HepG2 (cell line): Measurements from ENCODE around the gene PDLIM7. TPM values are rescaled to one million over a fixed set of nuclear protein-coding genes. Genes with fewer than 3 reads are reported as not detected.
A peak's percentile ranks its signal among the peaks of the same experiment; 100 is the strongest.

Source experiments
- ATAC-seq: fragments of 200-7000 bp; cut with Tn5 transposase; 3 replicates; pipeline ENCODE4 v1.9.1; 2020; ENCODE audit warnings: mild to moderate bottlenecking, moderate library complexity
- BruUV-seq: library from RNA; stranded (reverse); fragments of 400-500 nt; replicated peaks from 2 replicates; lab custom pipeline; 2021; lab: Mats Ljungman, UMichigan
- CTCF ChIA-PET: fragments of 300-600 bp; formaldehyde crosslinking; extraction: SDS; loops from one replicate; lab custom pipeline; 2021; ENCODE audit warnings: low total read pairs, inconsistent platforms, low intra/inter-chr PET ratio; lab: Yijun Ruan, JAX
- POLR2A ChIA-PET: fragments of 350-600 bp; sonication (Branson Sonifier 250); formaldehyde crosslinking; loops from one replicate; lab custom pipeline; 2020; ENCODE audit warnings: antibody characterized with exemption, inconsistent platforms; lab: Yijun Ruan, JAX
- DNase-seq: peaks from one replicate; pipeline ENCODE4 v3.0.0-alpha.2; 2015; ENCODE audit warnings: low spot score
- FAIRE-seq: peaks from 3 replicates; lab custom pipeline; 2011; peaks lifted over from hg19 to GRCh38; lab: Jason Lieb, UNC
- H2AFZ ChIP-seq: one replicate; pipeline ENCODE4 v1.6.1; 2011; ENCODE audit warnings: low read length, inconsistent platforms
- H3K27ac ChIP-seq: fragments of 300-600 bp; 3 replicates; pipeline ENCODE4 v1.8.0; 2011; ENCODE audit warnings: mixed run types, mild to moderate bottlenecking, mixed read lengths, low read length, inconsistent platforms; ENCODE audit not compliant: insufficient read depth; ENCODE audit errors: extremely low read length
- H3K27me3 ChIP-seq, 2 experiments: fragments of 200-600 bp in 1 of 2; 2 replicates in 1 of 2; 3 replicates in 1 of 2; pipeline versions ENCODE4 v1.6.0 to v1.8.0; 2011; ENCODE audit warnings: low read length in 2 of 2, mild to moderate bottlenecking in 2 of 2, moderate library complexity in 2 of 2, inconsistent platforms in 1 of 2; ENCODE audit not compliant: insufficient read depth in 2 of 2, control insufficient read depth in 1 of 2
- H3K36me3 ChIP-seq, 2 experiments: fragments of 200-600 bp in 1 of 2; replicated peaks in 1 of 2; 2 replicates in 1 of 2; 3 replicates in 1 of 2; pipeline versions ENCODE4 v1.5.1 to v1.8.0; 2011; ENCODE audit warnings: low read length in 2 of 2, inconsistent platforms in 1 of 2; ENCODE audit not compliant: insufficient read depth in 2 of 2, control insufficient read depth in 1 of 2
- H3K4me1 ChIP-seq: 2 replicates; pipeline ENCODE4 v1.5.1; 2012; ENCODE audit warnings: low read length, inconsistent platforms; ENCODE audit not compliant: insufficient read depth
- H3K4me2 ChIP-seq: 2 replicates; pipeline ENCODE4 v1.6.0; 2011; ENCODE audit warnings: low read depth, low read length, inconsistent platforms
- H3K4me3 ChIP-seq, 3 experiments: fragments of 200-600 bp in 1 of 3; sonication (generic), shearing (Covaris generic) in 1 of 3; replicated peaks in 1 of 3; 2 replicates each; pipeline ENCODE4 v1.5.1; 2011 to 2016; ENCODE audit warnings: low read length in 3 of 3, inconsistent platforms in 2 of 3, low read depth in 2 of 3, mild to moderate bottlenecking in 2 of 3, control low read depth in 1 of 3, mixed read lengths in 1 of 3; ENCODE audit not compliant: insufficient read depth in 1 of 3
- H3K79me2 ChIP-seq: one replicate; pipeline ENCODE4 v1.6.1; 2011; ENCODE audit warnings: low read length, inconsistent platforms; ENCODE audit not compliant: insufficient read depth
- H3K9ac ChIP-seq: 2 replicates; pipeline ENCODE4 v1.6.0; 2011; ENCODE audit warnings: mild to moderate bottlenecking, low read depth, low read length, inconsistent platforms; ENCODE audit not compliant: insufficient read depth
- H3K9me3 ChIP-seq: 2 replicates; pipeline ENCODE4 v1.5.1; 2012; ENCODE audit warnings: mild to moderate bottlenecking, low read length
- H4K20me1 ChIP-seq: 2 replicates; pipeline ENCODE4 v1.6.0; 2011; ENCODE audit warnings: inconsistent platforms, mild to moderate bottlenecking, low read length, moderate library complexity; ENCODE audit not compliant: insufficient read depth
- AGO2 ChIP-seq: fragments of 200-400 bp; formaldehyde crosslinking; optimal IDR thresholded peaks from 2 replicates; pipeline ENCODE3; 2017; ENCODE audit warnings: mild to moderate bottlenecking, low read depth, low read length, moderate library complexity
- ATF1 ChIP-seq: IDR thresholded peaks from 2 replicates; pipeline ENCODE4 v1.6.1; 2016; ENCODE audit warnings: mild to moderate bottlenecking, control low read depth
- CHD2 ChIP-seq: IDR thresholded peaks from 2 replicates; pipeline ENCODE4 v1.6.1; 2011; ENCODE audit warnings: low read depth, low read length, improper control_type of control experiment
- EEA1 ChIP-seq: sonication (generic); formaldehyde crosslinking; IDR thresholded peaks from 2 replicates; pipeline ENCODE4 v1.5.1; 2020; ENCODE audit warnings: mild to moderate bottlenecking, missing genetic modification reagents, borderline replicate concordance
- ELF3 ChIP-seq: IDR thresholded peaks from 2 replicates; pipeline ENCODE4 v1.6.1; 2016; ENCODE audit warnings: missing genetic modification reagents, missing compliant biosample characterization
- GLI4 ChIP-seq: sonication (generic); formaldehyde crosslinking; IDR thresholded peaks from 2 replicates; pipeline ENCODE4 v1.5.1; 2020; ENCODE audit warnings: missing genetic modification reagents, mild to moderate bottlenecking, moderate library complexity, borderline replicate concordance
- HIC2 ChIP-seq: sonication (generic); formaldehyde crosslinking; IDR thresholded peaks from 2 replicates; pipeline ENCODE4 v1.9.0; 2022; ENCODE audit warnings: low read depth, missing genetic modification reagents
- HNF1B ChIP-seq: sonication (generic); formaldehyde crosslinking; IDR thresholded peaks from 2 replicates; pipeline ENCODE4 v1.5.1; 2020; ENCODE audit warnings: mild to moderate bottlenecking, moderate library complexity, missing genetic modification reagents
- HNRNPLL ChIP-seq: fragments of 200-400 bp; formaldehyde crosslinking; IDR thresholded peaks from 2 replicates; pipeline ENCODE4 v1.6.1; 2017; ENCODE audit warnings: mild to moderate bottlenecking, low read depth, low read length; ENCODE audit not compliant: poor library complexity, severe bottlenecking
- KDM5B ChIP-seq: sonication (generic); formaldehyde crosslinking; IDR thresholded peaks from 2 replicates; pipeline ENCODE4 v1.4.0; 2020; ENCODE audit warnings: missing genetic modification reagents, mild to moderate bottlenecking, borderline replicate concordance
- MTF2 ChIP-seq: sonication (generic); formaldehyde crosslinking; IDR thresholded peaks from 2 replicates; pipeline ENCODE4 v1.5.0; 2020; ENCODE audit warnings: missing genetic modification reagents, borderline replicate concordance
- PITX1 ChIP-seq: sonication (generic); formaldehyde crosslinking; IDR thresholded peaks from 2 replicates; pipeline ENCODE4 v1.5.1; 2020; ENCODE audit warnings: mild to moderate bottlenecking, missing genetic modification reagents
- SIN3A ChIP-seq: IDR thresholded peaks from 2 replicates; pipeline ENCODE4 v1.6.1; 2011; ENCODE audit warnings: low read depth, mild to moderate bottlenecking, control low read depth, low read length, borderline replicate concordance
- SMAD9 ChIP-seq: sonication (generic); formaldehyde crosslinking; IDR thresholded peaks from 2 replicates; pipeline ENCODE4 v1.5.1; 2020; ENCODE audit warnings: mild to moderate bottlenecking, missing genetic modification reagents
- ZBTB3 ChIP-seq: sonication (generic); formaldehyde crosslinking; IDR thresholded peaks from 2 replicates; pipeline ENCODE4 v1.4.0; 2020; ENCODE audit warnings: low read depth, mild to moderate bottlenecking, moderate library complexity, missing genetic modification reagents, borderline replicate concordance
- ZMAT3 ChIP-seq: sonication (generic); formaldehyde crosslinking; conservative IDR thresholded peaks from 2 replicates; pipeline ENCODE4 v1.7.0; 2021; ENCODE audit warnings: missing genetic modification reagents
- ZNF251 ChIP-seq: sonication (generic); formaldehyde crosslinking; IDR thresholded peaks from 2 replicates; pipeline ENCODE4 v1.9.0; 2021; ENCODE audit warnings: mild to moderate bottlenecking, missing genetic modification reagents
- ZNF326 ChIP-seq: sonication (generic); formaldehyde crosslinking; IDR thresholded peaks from 2 replicates; pipeline ENCODE4 v1.4.0; 2020; ENCODE audit warnings: missing genetic modification reagents, borderline replicate concordance
- ZNF33B ChIP-seq: sonication (generic); formaldehyde crosslinking; IDR thresholded peaks from 2 replicates; pipeline ENCODE4 v1.5.1; 2020; ENCODE audit warnings: mild to moderate bottlenecking, missing genetic modification reagents
- ZNF44 ChIP-seq: sonication (generic); formaldehyde crosslinking; IDR thresholded peaks from 2 replicates; pipeline ENCODE4 v1.5.1; 2020; ENCODE audit warnings: mild to moderate bottlenecking, missing genetic modification reagents
- ZNF605 ChIP-seq: sonication (generic); formaldehyde crosslinking; IDR thresholded peaks from 2 replicates; pipeline ENCODE4 v1.8.0; 2022; ENCODE audit warnings: mild to moderate bottlenecking, missing genetic modification reagents
- ZNF777 ChIP-seq: sonication (generic); formaldehyde crosslinking; IDR thresholded peaks from 2 replicates; pipeline ENCODE4 v1.4.0; 2020; ENCODE audit warnings: missing genetic modification reagents
- WGBS: methylation state at CpG from one replicate; pipeline ENCODE4 v1.1.6; 2017; ENCODE audit warnings: low lambda C conversion rate; 5-methylcytosine and 5-hydroxymethylcytosine counted together
- in situ Hi-C: cut with HindIII; loops from 2 replicates; pipeline ENCODE4 v1.10.0; 2017; ENCODE audit warnings: low pct_unique_long_range_greater_than_20kb; ENCODE audit not compliant: extremely low pct_ligation_motif_present
- intact Hi-C: fragments of 100-400 bp; cut with micrococcal nuclease; formaldehyde crosslinking; loops from one replicate; pipeline ENCODE4 v1.10.0; 2022; ENCODE audit not compliant: unreplicated experiment
- polyA plus RNA-seq, 8 experiments: library from polyadenylated mRNA; depleted of rRNA in 3 of 8; stranded (reverse) in 7 of 8; unstranded in 1 of 8; fragments of >200 nt; fragmentation: Illumina TruSeq in 4 of 8; extraction: Trizol in 4 of 8; gene quantifications; 2 replicates each; pipeline versions ENCODE4 v1.2.1 to v1.2.3, GENCODE V29; 2011 to 2016; ENCODE audit warnings: low read depth in 4 of 8, missing spikeins in 1 of 8, mixed read lengths in 1 of 8; ENCODE audit not compliant: insufficient read depth in 1 of 8
- total RNA-seq, 5 experiments: library from RNA; depleted of rRNA; stranded (reverse); fragments of >200 nt; fragmentation: Illumina TruSeq; extraction: Trizol; gene quantifications; 2 replicates each; pipeline ENCODE4 v1.2.3, GENCODE V29; 2016; ENCODE audit warnings: low read depth in 1 of 5

PDLIM7 gene
- total and polyA plus RNA-seq, 2 of the 13 experiments (the other 11 are each of a cell fraction or from before 2014, with no cell fraction given), result 21.1 to 31.3 TPM

- Histone ChIP-seq H3K36me3 (peaks cover 0 to 4% of the 10 kb centered on the region in 2 experiments; a peak in 2 of 5 replicates), H2AFZ (no peak overlapping the region), H3K4me1 (peaks cover 41% of the 10 kb centered on the region), H3K4me2 (peak overlapping the region; percentile 98), H3K27ac (peak overlapping the region; percentile 84), H4K20me1 (peaks cover 12% of the 10 kb centered on the region; the same call in 1 of the 2 replicates), H3K4me3 (peak overlapping the region; percentile 81 to 89 (median 87)), H3K9ac (peak overlapping the region; percentile 82), H3K79me2 (peaks cover 5% of the 10 kb centered on the region), H3K27me3 (no peaks in the 10 kb centered on the region; a peak in 1 of 5 replicates), H3K9me3 (no peaks in the 10 kb centered on the region)
- in situ Hi-C loops, result loop anchor here (25.0 kb wide), 1 partner anchor 342 kb away; no protein-coding TSS in a partner anchor
- WGBS, result 16% methylated on average over 24 of the region's 31 CpGs
- BruUV-seq, result no TSS peak
- intact Hi-C loops, result loop anchor here (1.0 kb wide), 2 partner anchors 50 to 64 kb away; no protein-coding TSS in a partner anchor
- ChIA-PET POLR2A (interaction anchor here (0.6 to 4.4 kb wide), 16 partner anchors 12 to 340 kb away, joined by 3 to 29 read pairs (median 7); partner anchors contain the start of genes F12, GRK6 and PDLIM7), CTCF (interaction anchor here (1.0 to 4.8 kb wide), 8 partner anchors 27 to 342 kb away, joined by 3 to 54 read pairs (median 8); partner anchors contain the start of gene GRK6)
- FAIRE-seq (no peak), DNase-seq (no peak), ATAC-seq (peak; percentile 2)
- TF ChIP-seq EEA1 (CRISPR knock-in tag) (no peak), PITX1 (CRISPR knock-in tag) (peak; percentile 9; the same call in 1 of the 2 replicates), SMAD9 (no peak), ATF1 (CRISPR knock-in tag) (no peak), ZNF326 (CRISPR knock-in tag) (0 out of 2 replicates have a peak, but pooled peaks have one; percentile 45), MTF2 (CRISPR knock-in tag) (no peak), ZBTB3 (CRISPR knock-in tag) (no peak), HNF1B (0 out of 2 replicates have a peak, but pooled peaks have one; percentile 6), ZNF44 (CRISPR knock-in tag) (peak; percentile 73; the same call in 1 of the 2 replicates), HIC2 (CRISPR knock-in tag) (no peak), AGO2 (peak; percentile 14), CHD2 (no peak), ZMAT3 (CRISPR knock-in tag) (0 out of 2 replicates have a peak, but pooled peaks have one; percentile 12), ZNF605 (CRISPR knock-in tag) (0 out of 2 replicates have a peak, but pooled peaks have one; percentile 24), ZNF33B (CRISPR knock-in tag) (no peak), ZNF251 (CRISPR knock-in tag) (no peak), GLI4 (CRISPR knock-in tag) (0 out of 2 replicates have a peak, but pooled peaks have one; percentile 55), KDM5B (CRISPR knock-in tag) (no peak), ELF3 (CRISPR knock-in tag) (0 out of 2 replicates have a peak, but pooled peaks have one; percentile 1), ZNF777 (CRISPR knock-in tag) (no peak), SIN3A (0 out of 2 replicates have a peak, but pooled peaks have one; percentile 6), HNRNPLL (peak; percentile 63)
These were observed 43.5 kb downstream of the PDLIM7 start for GRCh38 chr5:177453852-177454396.
